Measurements from ENCODE around the gene COMMD3.
"Not testable (repeated sequence)": the region's sequence is repeated elsewhere in the genome, so short reads cannot be mapped to it uniquely, and the experiment has no call there.

Gene COMMD3

GRCh38 chr10:22338931-22339330 is 22.7 kb downstream of the COMMD3 start:
- no peak for DNase-seq (ENCODE audit: low read depth)

GRCh38 chr10:22339761-22340328 is 23.7 kb downstream of the COMMD3 start:
- no peak for DNase-seq (ENCODE audit: low read depth)

GRCh38 chr10:22340329-22341189 is 24.4 kb downstream of the COMMD3 start:
- DNase-seq (ENCODE audit: low read depth) = peak; percentile 76

- DNase-seq (ENCODE audit: low read depth) = peak; percentile 43
Measured at GRCh38 chr10:22341190-22341925, 25.2 kb downstream of the COMMD3 start.

DNA sequence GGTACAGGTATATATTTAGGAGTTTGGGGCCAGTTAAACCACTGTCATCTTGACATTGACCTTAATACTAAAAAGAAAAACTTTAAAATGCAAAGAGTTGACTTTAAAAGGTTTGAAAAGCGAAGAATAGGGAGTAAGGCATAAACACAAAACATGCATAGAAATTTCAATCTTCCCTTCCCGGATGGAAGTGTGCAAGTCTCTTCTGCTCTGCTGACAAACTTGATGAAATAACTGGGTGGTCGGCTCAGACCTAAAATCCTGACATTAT is 25.7 kb downstream of the COMMD3 start:
- no peak for DNase-seq (ENCODE audit: low read depth)

DNA sequence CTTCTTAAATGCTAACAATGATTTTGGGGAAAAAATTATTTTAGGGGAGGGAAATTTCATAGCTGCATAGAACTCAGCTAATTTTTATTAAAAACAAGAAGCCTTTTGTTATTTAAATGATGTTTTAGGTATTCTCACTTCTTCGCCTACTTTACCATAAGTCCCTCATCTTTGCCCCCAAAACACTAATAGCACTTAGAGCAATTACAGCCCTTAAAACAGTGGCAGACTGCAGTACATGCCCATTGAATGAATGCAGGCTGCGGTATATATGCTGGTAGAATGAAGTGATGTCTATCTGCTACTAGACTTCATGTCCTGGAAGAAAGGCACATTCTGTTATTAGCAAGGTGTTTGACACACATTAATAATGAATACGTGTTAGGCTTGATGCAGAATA is 26.2 kb downstream of the COMMD3 start:
- no peak for DNase-seq (ENCODE audit: low read depth)

DNA sequence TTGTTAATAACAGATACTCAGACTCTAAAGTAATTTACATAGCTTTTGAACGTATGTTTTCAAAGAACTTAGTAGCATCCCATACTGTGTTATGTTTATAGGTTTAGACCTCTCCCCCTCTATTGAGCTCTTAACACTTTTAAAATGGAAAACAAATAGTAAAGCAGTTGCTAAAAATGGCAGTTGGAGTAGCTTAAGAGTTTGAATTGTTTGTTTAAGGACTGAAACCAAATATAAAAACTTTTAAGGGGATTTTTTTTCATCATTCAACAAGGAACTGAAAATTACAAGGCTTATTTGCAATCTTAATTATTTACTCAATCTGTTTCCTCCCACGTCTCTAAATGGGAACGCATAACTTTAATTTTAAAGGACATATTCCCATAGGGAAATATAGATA is 27.5 kb downstream of the COMMD3 start:
- no peak for DNase-seq (ENCODE audit: low read depth)

DNA sequence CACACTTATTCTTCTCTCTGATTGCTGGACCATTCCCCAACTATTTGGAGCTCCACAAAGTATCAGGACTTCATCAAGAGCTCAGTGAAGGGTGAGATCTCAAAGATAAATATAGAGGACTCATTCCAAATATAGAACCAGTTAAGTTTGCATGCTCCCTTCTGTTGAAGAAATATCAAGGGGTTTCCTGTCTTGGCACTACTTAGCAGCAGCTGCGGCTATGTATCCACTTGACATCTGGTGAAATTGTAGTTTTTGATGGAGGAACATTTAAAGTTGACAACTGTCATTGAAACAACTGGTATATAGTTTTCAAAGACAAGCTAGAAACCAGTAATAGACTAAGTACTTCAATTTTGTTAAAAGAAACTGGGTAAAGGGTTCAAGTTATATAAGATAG is 28.1 kb downstream of the COMMD3 start:
- DNase-seq (ENCODE audit: low read depth) = no peak

DNA sequence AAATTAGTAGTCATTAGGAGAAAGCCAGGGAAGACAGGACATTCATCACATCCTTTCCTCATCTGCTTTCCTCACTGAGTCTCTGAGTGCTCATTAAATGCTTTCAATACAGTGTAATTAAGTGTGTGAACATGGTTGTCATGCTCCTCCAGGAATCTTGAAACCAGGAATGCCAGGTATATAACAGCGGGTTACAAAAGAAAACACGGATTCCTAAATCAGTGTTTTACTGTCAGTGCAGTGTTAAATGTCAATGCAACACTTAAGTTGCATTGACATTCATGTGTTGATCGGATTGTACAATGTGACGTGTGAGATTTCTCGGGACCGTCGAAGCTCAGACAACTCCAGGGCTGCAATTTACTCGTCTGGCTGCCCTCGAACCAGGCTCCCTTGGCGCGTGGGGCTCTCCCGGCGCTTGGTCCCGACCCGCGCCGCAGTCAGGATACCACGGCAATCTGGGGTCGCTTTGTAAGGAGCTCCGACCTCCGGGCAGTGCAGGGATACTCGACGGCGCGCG is 28.7 kb downstream of the COMMD3 start:
- no peak for DNase-seq (ENCODE audit: low read depth)

- DNase-seq (ENCODE audit: low read depth) = no peak
Measured at GRCh38 chr10:22345301-22346095, 29.3 kb downstream of the COMMD3 start, which contains the start of gene SPAG6. Gene SPAG6, plus strand, starts transcription at chr10:22345496. Its CDS starts 116 bp downstream, at chr10:22345612.

GRCh38 chr10:22346096-22346661 is 30.0 kb downstream of the COMMD3 start:
- DNase-seq (ENCODE audit: low read depth) = no peak

DNA sequence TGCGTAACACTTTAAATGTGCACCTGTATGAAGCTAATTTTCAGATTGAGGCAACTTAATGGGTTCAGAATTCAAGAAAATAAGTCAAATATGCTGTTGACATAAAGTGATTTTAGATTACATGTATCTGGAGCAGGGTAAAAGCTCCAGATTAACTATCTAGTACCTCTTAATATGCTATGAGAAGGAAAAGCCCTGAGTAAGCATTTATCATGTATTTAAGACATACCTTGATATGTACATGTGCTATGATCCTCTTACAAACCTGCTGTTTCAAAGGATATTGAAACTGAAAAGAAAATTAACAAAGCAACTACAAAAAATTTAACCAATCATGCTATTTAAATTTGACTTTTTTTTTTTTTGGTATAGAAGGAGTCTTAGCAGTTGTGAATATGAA is 33.6 kb downstream of the COMMD3 start:
- no peak for DNase-seq (ENCODE audit: low read depth)

- no peak for DNase-seq (ENCODE audit: low read depth)
Measured at GRCh38 chr10:22351131-22351703, 35.0 kb downstream of the COMMD3 start.

GRCh38 chr10:22356324-22356873 is 40.2 kb downstream of the COMMD3 start:
- no peak for DNase-seq (ENCODE audit: low read depth)

DNA sequence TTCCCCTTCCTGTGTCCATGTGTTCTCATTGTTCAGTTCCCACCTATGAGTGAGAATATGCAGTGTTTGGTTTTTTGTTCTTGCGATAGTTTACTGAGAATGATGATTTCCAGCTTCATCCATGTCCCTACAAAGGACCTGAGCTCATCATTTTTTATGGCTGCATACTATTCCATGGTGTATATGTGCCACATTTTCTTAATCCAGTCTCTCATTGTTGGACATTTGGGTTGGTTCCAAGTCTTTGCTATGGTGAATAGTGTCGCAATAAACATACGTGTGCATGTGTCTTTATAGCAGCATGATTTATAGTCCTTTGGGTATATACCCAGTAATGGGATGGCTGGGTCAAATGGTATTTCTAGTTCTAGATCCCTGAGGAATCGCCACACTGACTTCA is 41.6 kb downstream of the COMMD3 start:
- DNase-seq (ENCODE audit: low read depth) = not testable (repeated sequence)

DNA sequence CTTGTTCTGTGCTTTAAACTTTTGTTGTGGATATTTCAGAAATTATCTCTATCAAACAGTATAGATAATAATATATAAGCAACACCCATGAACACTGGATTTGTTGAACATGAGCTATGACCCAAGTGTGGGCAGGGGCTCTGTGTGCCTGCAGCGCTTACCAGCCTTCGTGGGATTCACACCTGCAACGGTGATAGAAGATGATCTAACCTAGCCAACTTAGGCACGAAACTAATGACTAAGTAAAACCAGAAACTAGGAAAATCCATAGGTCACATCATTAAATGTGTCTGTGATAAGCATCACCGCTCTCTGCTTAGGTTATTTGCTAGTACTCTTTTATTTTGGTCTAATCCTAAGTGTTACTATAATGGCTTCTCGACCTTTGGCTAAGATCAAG is 47.1 kb downstream of the COMMD3 start:
- no peak for DNase-seq (ENCODE audit: low read depth)

GRCh38 chr10:22364407-22365140 is 48.4 kb downstream of the COMMD3 start:
- no peak for DNase-seq (ENCODE audit: low read depth)

DNA sequence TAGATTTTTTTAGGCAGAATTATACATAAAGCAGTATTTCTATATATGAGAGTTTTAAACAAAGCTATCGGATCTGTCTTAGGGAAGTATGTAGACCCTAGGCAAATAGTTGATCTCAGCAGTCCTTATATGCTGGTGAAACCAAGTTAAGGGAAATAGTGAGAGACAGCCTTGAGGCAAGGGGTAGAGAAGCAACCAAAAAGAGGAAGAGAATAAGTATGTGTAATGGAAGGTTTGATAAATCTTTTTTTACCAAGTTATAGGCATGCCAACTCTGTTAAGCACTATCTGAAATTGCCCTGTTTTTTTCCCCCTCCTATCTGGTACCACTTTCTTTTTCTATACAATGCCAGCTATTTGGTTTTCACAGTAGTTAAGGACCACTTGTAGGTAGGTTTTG is 49.0 kb downstream of the COMMD3 start:
- DNase-seq (ENCODE audit: low read depth) = no peak

- DNase-seq (ENCODE audit: low read depth) = peak; percentile 33
Measured at GRCh38 chr10:22365644-22366434, 49.7 kb downstream of the COMMD3 start.

DNA sequence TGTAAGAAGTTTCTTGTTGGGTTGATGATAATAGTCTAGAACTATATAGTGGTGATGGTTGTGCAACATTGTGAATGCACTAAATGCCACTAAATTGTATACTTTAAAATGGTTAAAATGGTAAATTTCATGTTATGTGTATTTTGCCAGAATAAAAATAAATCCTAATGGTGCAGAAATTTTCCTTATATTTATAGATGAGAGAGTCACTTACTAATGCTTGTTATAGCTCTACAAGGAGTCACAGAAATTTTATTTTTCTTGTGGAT is 50.2 kb downstream of the COMMD3 start:
- no peak for DNase-seq (ENCODE audit: low read depth)
